Measurements from ENCODE around the gene PRKAG1. TPM values are rescaled to one million over a fixed set of nuclear protein-coding genes. Genes with fewer than 3 reads are reported as not detected.

Gene PRKAG1
- total RNA-seq, 1 donor from 2014 or later: 46.5 TPM

DNA sequence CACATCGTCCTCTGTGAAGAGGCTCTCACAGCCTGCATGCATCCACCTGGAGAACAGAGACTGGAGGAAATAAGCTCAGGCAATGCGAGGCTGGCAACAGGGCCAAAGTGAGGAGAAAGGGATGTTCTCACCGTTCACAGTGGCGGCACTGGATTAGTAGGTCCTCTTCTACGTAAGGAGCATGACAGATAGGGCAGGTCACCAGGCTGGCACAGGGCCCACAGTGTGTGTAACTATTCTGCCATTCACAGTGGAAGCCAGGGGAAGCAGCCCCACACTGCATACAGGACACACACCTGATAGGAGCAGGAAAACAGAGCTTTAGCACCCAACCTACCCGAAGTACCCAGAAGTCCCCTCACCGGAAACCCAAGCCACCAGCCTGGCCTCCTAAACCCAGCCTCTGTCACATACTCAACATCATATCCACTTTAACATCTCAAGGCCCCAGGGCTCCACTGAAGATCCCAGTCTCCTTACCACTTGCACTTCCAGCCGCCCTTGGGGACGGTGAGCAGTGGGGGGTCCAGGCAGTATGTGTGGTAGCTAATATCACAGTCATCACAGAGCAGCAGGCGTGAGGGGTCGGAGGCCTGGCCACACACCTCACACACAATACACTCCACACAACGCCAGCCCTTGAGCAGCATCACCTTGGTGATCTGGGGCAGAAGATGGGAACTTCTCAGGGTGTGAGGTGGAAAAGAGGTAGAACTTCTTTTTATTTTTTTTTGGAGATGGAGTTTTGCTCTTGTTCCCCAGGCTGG, 27.7 kb upstream of the PRKAG1 start:
- Histone ChIP-seq H3K9me3 (no peaks in the 10 kb centered on the region), H3K27me3 (no peaks in the 10 kb centered on the region), H3K36me3 (peaks cover 100% of the 10 kb centered on the region), H3K27ac (no peak overlapping the region), H3K4me1 (no peaks in the 10 kb centered on the region), H3K4me3 (no peak overlapping the region)
- intact Hi-C loops (cut with DNase I): no loop called here
- ATAC-seq (no peak), DNase-seq (no peak)
- TF ChIP-seq, protein P1, sequence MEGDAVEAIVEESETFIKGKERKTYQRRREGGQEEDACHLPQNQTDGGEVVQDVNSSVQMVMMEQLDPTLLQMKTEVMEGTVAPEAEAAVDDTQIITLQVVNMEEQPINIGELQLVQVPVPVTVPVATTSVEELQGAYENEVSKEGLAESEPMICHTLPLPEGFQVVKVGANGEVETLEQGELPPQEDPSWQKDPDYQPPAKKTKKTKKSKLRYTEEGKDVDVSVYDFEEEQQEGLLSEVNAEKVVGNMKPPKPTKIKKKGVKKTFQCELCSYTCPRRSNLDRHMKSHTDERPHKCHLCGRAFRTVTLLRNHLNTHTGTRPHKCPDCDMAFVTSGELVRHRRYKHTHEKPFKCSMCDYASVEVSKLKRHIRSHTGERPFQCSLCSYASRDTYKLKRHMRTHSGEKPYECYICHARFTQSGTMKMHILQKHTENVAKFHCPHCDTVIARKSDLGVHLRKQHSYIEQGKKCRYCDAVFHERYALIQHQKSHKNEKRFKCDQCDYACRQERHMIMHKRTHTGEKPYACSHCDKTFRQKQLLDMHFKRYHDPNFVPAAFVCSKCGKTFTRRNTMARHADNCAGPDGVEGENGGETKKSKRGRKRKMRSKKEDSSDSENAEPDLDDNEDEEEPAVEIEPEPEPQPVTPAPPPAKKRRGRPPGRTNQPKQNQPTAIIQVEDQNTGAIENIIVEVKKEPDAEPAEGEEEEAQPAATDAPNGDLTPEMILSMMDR (IDR thresholded peaks at IDR 0.05): no peak

DNA sequence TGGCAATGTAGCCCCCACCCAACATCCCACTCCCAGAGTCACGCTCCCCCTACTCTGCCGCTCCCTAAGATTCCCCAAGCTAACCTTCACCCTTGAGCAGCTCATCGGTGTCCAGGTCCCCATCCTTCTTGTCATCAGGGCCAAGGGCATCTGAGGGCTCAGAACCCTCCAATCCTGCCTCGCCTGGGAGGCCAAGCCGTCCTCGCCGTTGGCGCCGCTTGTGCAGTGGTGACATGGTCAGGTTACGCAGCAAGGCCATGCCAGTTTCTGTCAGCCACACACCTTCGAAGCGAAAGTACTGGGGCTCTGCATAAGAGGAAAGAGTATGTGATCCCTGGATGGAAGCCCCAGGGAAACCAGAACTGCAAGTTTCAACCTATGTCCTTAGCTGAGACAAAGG, 26.1 kb upstream of the PRKAG1 start:
- H3K4me3 ChIP-seq: no peak overlapping the region

GRCh38 chr12:49043856-49044258, 25.3 kb upstream of the PRKAG1 start:
- intact Hi-C loops (cut with DNase I): no loop called here
- Histone ChIP-seq H3K4me1 (no peaks in the 10 kb centered on the region), H3K27ac (no peak overlapping the region), H3K36me3 (peaks cover 100% of the 10 kb centered on the region), H3K4me3 (no peak overlapping the region), H3K27me3 (no peaks in the 10 kb centered on the region), H3K9me3 (no peaks in the 10 kb centered on the region)
- TF ChIP-seq, protein P1 (IDR thresholded peaks at IDR 0.05): peak; percentile 64
- DNase-seq (peak; percentile 84), ATAC-seq (peak; percentile 72)

More for the DNA sequence above, 26.1 kb upstream of the PRKAG1 start:
- H3K9me3 ChIP-seq: no peaks in the 10 kb centered on the region
- no peak for ATAC-seq
- TF ChIP-seq, protein P1 (IDR thresholded peaks at IDR 0.05): no peak
- intact Hi-C loops (cut with DNase I): no loop called here
- no peaks in the 10 kb centered on the region for H3K4me1 ChIP-seq
- DNase-seq: no peak
- H3K27ac ChIP-seq: no peak overlapping the region
- H3K36me3 ChIP-seq: peaks cover 100% of the 10 kb centered on the region
- no peaks in the 10 kb centered on the region for H3K27me3 ChIP-seq

DNA sequence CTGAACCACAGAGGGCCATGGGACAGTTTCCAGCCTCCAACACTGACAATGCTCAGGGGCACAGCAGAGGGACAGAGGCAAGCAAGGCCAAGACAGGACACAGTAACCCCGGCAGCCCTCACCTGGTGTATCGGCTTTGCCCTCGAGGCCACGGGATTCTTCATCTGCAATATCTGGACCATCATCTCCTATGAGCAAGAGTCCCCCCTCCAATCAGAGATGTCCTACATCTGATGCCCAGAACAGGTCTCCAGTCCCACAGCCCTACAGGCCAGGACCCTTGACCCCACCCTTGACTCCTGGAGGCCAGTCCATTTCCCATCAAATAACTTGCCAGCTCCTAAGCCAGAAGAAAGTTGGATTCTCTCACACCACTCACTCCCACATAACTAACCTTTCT, 24.7 kb upstream of the PRKAG1 start:
- intact Hi-C loops (cut with DNase I): no loop called here
- DNase-seq: no peak
- H3K36me3 ChIP-seq: peaks cover 100% of the 10 kb centered on the region

GRCh38 chr12:49041881-49042484, 23.4 kb upstream of the PRKAG1 start:
- no peak overlapping the region for H3K27ac ChIP-seq
- ATAC-seq (no peak), DNase-seq (peak; percentile 52)
- intact Hi-C loops (cut with DNase I): no loop called here
- TF ChIP-seq, protein P1 (IDR thresholded peaks at IDR 0.05): no peak
- H3K4me1 ChIP-seq: no peaks in the 10 kb centered on the region
- H3K27me3 ChIP-seq: no peaks in the 10 kb centered on the region
- no peak overlapping the region for H3K4me3 ChIP-seq
- peaks cover 100% of the 10 kb centered on the region for H3K36me3 ChIP-seq
- H3K9me3 ChIP-seq: no peaks in the 10 kb centered on the region

More for the DNA sequence above, 24.7 kb upstream of the PRKAG1 start:
- Histone ChIP-seq H3K4me3 (no peak overlapping the region), H3K27me3 (no peaks in the 10 kb centered on the region), H3K4me1 (no peaks in the 10 kb centered on the region), H3K27ac (no peak overlapping the region), H3K9me3 (no peaks in the 10 kb centered on the region)
- TF ChIP-seq, protein P1 (IDR thresholded peaks at IDR 0.05): no peak
- ATAC-seq: no peak
